ENCODE data around the gene LTBP3.

DNA sequence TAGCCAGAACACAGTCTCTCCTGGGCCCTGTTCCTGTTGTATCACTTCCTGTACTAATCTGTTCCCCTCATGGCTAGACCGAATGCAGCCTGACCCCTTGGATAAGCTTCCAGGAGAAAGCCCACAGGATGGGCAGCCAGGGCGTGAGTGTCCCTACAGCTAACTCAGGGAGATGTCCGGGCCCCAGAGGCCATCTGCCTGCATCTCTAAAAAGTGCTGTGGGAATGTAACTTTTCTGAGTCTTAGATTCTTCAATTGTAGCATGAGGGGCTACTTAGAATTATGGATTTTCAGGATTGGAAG lies 67.0 kb downstream of the LTBP3 start:
- TF ChIP-seq, protein P1, sequence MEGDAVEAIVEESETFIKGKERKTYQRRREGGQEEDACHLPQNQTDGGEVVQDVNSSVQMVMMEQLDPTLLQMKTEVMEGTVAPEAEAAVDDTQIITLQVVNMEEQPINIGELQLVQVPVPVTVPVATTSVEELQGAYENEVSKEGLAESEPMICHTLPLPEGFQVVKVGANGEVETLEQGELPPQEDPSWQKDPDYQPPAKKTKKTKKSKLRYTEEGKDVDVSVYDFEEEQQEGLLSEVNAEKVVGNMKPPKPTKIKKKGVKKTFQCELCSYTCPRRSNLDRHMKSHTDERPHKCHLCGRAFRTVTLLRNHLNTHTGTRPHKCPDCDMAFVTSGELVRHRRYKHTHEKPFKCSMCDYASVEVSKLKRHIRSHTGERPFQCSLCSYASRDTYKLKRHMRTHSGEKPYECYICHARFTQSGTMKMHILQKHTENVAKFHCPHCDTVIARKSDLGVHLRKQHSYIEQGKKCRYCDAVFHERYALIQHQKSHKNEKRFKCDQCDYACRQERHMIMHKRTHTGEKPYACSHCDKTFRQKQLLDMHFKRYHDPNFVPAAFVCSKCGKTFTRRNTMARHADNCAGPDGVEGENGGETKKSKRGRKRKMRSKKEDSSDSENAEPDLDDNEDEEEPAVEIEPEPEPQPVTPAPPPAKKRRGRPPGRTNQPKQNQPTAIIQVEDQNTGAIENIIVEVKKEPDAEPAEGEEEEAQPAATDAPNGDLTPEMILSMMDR (IDR thresholded peaks at IDR 0.05), result no peak
- TF ChIP-seq POLR2A (IDR thresholded peaks at IDR 0.05), result no peak
- no peak for TF ChIP-seq POLR2AphosphoS5 (IDR thresholded peaks at IDR 0.05)
